Activated CD8-positive, alpha-beta T cell treated with anti-CD3 and anti-CD28 coated beads for 36 hours (primary cell): ENCODE results near the gene SMDT1. TPM values are rescaled to one million over a fixed set of nuclear protein-coding genes. Genes with fewer than 3 reads are reported as not detected.

Source experiments
- ATAC-seq: fragments of 200-7000 bp; cut with Tn5 transposase; one replicate; pipeline ENCODE4 v1.10.0; 2021; ENCODE audit warnings: mild to moderate bottlenecking, moderate library complexity
- CTCF ChIA-PET: fragments of 350-600 bp; sonication (Branson Sonifier 250); formaldehyde crosslinking; loops from one replicate; lab custom pipeline; 2021; ENCODE audit warnings: antibody characterized with exemption; lab: Charles Lee
- POLR2A ChIA-PET: fragments of 350-600 bp; sonication (Branson Sonifier 250); formaldehyde crosslinking; loops from one replicate; lab custom pipeline; 2021; ENCODE audit warnings: antibody characterized with exemption; lab: Charles Lee
- DNase-seq: peaks from one replicate; pipeline ENCODE4 v3.0.0-alpha.2; 2020
- H3K27ac Mint-ChIP-seq: one replicate; pipeline ENCODE4 v1.8.0; 2021; ENCODE audit warnings: mild to moderate bottlenecking, mixed read lengths
- H3K27me3 Mint-ChIP-seq: one replicate; pipeline ENCODE4 v1.8.0; 2021; ENCODE audit warnings: mixed read lengths
- H3K36me3 Mint-ChIP-seq: one replicate; pipeline ENCODE4 v1.8.0; 2021; ENCODE audit warnings: low read depth, mixed read lengths
- H3K4me1 Mint-ChIP-seq: one replicate; pipeline ENCODE4 v1.8.0; 2021; ENCODE audit warnings: low read depth, mixed read lengths
- H3K4me3 Mint-ChIP-seq: one replicate; pipeline ENCODE4 v1.8.0; 2021; ENCODE audit warnings: mild to moderate bottlenecking, moderate library complexity, mixed read lengths
- H3K9me3 Mint-ChIP-seq: one replicate; pipeline ENCODE4 v1.8.0; 2021; ENCODE audit warnings: mixed read lengths
- intact Hi-C: fragments of 100-400 bp; cut with micrococcal nuclease; formaldehyde crosslinking; loops from one replicate; pipeline ENCODE4 v1.10.0; 2022
- total RNA-seq, 2 experiments: library from RNA; stranded (reverse); gene quantifications; one replicate each; pipeline ENCODE4 v1.2.3, GENCODE V29; 2021
- TF ChIP-seq, protein P1 (sequence below): fragments of 200-600 bp; IDR thresholded peaks from one replicate; pipeline ENCODE4 v1.8.0; 2022; ENCODE audit warnings: antibody characterized with exemption, mild to moderate bottlenecking

SMDT1 gene
- total RNA-seq, 2 experiments from 2014 or later, result 51.7 to 61.2 TPM

- TF ChIP-seq, protein P1, sequence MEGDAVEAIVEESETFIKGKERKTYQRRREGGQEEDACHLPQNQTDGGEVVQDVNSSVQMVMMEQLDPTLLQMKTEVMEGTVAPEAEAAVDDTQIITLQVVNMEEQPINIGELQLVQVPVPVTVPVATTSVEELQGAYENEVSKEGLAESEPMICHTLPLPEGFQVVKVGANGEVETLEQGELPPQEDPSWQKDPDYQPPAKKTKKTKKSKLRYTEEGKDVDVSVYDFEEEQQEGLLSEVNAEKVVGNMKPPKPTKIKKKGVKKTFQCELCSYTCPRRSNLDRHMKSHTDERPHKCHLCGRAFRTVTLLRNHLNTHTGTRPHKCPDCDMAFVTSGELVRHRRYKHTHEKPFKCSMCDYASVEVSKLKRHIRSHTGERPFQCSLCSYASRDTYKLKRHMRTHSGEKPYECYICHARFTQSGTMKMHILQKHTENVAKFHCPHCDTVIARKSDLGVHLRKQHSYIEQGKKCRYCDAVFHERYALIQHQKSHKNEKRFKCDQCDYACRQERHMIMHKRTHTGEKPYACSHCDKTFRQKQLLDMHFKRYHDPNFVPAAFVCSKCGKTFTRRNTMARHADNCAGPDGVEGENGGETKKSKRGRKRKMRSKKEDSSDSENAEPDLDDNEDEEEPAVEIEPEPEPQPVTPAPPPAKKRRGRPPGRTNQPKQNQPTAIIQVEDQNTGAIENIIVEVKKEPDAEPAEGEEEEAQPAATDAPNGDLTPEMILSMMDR, result no peak
- Mint-ChIP-seq H3K27ac (peak overlapping the region; percentile 61), H3K4me3 (peak overlapping the region; percentile 50), H3K9me3 (no peaks in the 10 kb centered on the region), H3K4me1 (peaks cover 23% of the 10 kb centered on the region), H3K27me3 (no peaks in the 10 kb centered on the region), H3K36me3 (no peaks in the 10 kb centered on the region)
- ChIA-PET POLR2A (interaction anchor here (1.0 to 9.6 kb wide), 2 partner anchors 16 to 295 kb away, joined by 3 to 118 read pairs; partner anchors contain the start of gene NDUFA6), CTCF (no interaction called here)
- ATAC-seq (no peak), DNase-seq (no peak)
- intact Hi-C loops, result loop anchor here (10.0 kb wide), 1 partner anchor 129 kb away; the partner anchor contains the start of gene CENPM
Measured at GRCh38 chr22:42073621-42074041, 5.9 kb upstream of the SMDT1 start.

DNA sequence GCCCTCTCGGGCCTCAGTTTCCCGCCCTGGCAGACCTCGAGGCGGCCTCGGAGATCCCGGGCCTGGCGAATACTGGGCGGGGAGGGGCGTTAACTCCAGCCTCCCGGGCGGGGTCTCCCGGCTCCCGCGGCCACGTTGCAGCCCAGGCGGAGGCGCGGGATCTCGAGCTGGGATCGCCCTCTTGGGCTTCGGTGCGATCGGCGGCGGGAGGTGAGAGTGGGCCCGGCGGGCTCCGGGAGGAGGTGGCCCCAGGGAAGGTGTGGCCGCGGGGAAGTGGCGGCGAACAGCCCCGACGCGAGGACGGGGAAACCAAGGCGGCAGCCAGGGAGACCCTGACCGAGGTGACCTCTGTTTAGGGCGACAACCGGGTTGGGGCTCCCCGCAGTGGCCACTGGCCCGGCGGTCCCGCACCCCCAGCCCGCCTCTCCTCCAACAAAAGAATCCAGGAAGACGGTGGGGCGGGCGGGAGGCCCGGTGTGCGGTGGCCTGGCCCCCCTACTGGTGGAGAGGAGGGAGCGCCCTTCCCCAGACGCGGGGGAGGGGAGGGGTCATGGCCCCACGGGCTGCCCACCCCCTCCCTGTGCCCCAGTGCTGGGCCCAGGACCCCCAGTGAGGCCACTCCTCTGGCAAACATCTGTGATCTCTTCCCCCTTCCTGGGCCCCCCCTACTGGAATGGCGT lies 5.2 kb upstream of the SMDT1 start, which contains the start of gene PHETA2:
Gene PHETA2 (plus strand): TSS at position 117 of the 680 bp plus-strand sequence. CDS start 3,046 bp downstream, outside the sequence.
- Mint-ChIP-seq H3K27me3 (no peaks in the 10 kb centered on the region), H3K4me1 (peaks cover 29% of the 10 kb centered on the region), H3K4me3 (peak within 1 kb of the TSS; percentile 54), H3K36me3 (no peaks in the 10 kb centered on the region), H3K9me3 (no peaks in the 10 kb centered on the region), H3K27ac (peak within 1 kb of the TSS; percentile 61)
- DNase-seq, result peak; percentile 63
- TF ChIP-seq, protein P1, result peak; percentile 57
- ChIA-PET POLR2A (interaction anchor here (1.0 to 9.6 kb wide), 2 partner anchors 16 to 294 kb away, joined by 3 to 118 read pairs; partner anchors contain the start of gene NDUFA6), CTCF (interaction anchor here (1.9 kb wide), 1 partner anchor 15 kb away, joined by 9 read pairs; no protein-coding TSS in a partner anchor)
- intact Hi-C loops, result loop anchor here (10.0 kb wide), 1 partner anchor 129 kb away; the partner anchor contains the start of gene CENPM
- ATAC-seq, result no peak

DNA sequence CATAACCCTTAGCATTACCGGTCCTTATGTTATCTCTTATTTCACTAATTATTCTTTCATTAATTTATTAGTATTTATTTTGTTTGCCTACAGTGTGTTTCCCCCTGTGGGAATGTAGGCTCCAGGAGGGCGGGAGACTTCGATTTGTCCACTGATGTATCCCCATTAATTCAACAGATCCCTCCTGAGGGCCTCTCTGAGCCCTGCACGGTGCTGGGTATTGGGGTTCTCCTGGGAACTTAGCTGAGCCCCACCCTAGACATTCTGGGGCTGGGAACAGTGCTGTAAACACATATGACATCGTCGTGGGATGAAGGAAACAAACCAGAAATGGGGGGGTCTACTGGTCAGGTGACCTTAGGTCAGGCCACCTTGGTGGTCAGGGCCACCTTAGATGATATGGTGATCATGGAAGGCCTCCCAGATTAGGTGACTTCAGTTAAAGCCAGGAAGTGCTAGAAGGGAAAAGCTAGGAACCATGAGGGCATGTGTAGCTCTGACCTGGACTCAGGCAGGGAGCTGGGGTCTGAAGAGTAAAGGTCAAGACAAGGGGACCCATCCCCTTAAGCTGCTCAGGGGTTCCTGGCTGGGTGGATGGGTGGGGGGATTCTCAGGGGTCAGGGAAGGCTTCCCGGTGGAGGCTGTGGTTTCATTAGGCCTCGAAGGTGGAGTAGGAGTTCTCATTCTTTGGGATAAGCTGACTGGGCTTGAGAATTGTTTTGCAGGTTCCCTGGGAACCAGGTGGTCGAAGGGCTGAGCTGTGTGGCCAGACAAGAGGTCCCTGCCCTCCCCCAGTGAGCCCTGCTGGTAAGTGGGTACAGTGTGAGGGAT lies 4.4 kb upstream of the SMDT1 start:
- Mint-ChIP-seq H3K27ac (peak overlapping the region; percentile 52), H3K27me3 (no peaks in the 10 kb centered on the region)

GRCh38 chr22:42076764-42077485 lies 2.6 kb upstream of the SMDT1 start:
- ATAC-seq, result no peak
- no peak overlapping the region for H3K4me3 Mint-ChIP-seq
- H3K36me3 Mint-ChIP-seq, result peaks cover 6% of the 10 kb centered on the region
- intact Hi-C loops, result loop anchor here (10.0 kb wide), 1 partner anchor 132 kb away; the partner anchor contains the start of gene CENPM
- peaks cover 23% of the 10 kb centered on the region for H3K4me1 Mint-ChIP-seq
- no peaks in the 10 kb centered on the region for H3K27me3 Mint-ChIP-seq
- ChIA-PET POLR2A (interaction anchor here (0.9 to 9.6 kb wide), 3 partner anchors 13 to 46 kb away, joined by 3 to 118 read pairs (median 3); partner anchors contain the start of gene NDUFA6), CTCF (no interaction called here)
- TF ChIP-seq, protein P1, result no peak
- no peak overlapping the region for H3K27ac Mint-ChIP-seq
- DNase-seq, result no peak
- H3K9me3 Mint-ChIP-seq, result no peaks in the 10 kb centered on the region

More for the DNA sequence above, 4.4 kb upstream of the SMDT1 start:
- peak overlapping the region; percentile 36 for H3K4me3 Mint-ChIP-seq
- ChIA-PET CTCF (interaction anchor here (0.9 to 1.9 kb wide), 4 partner anchors 9 to 107 kb away, joined by 3 to 9 read pairs (median 4); no protein-coding TSS in a partner anchor), POLR2A (interaction anchor here (0.9 to 9.6 kb wide), 3 partner anchors 10 to 44 kb away, joined by 3 to 118 read pairs (median 4); partner anchors contain the start of gene NDUFA6)
- no peak for ATAC-seq
- TF ChIP-seq, protein P1, result no peak
- no peaks in the 10 kb centered on the region for H3K36me3 Mint-ChIP-seq
- H3K9me3 Mint-ChIP-seq, result no peaks in the 10 kb centered on the region
- DNase-seq, result no peak
- peaks cover 26% of the 10 kb centered on the region for H3K4me1 Mint-ChIP-seq
- intact Hi-C loops, result loop anchor here (10.0 kb wide), 1 partner anchor 130 kb away; the partner anchor contains the start of gene CENPM
